MM.1S (cell line): Measurements from ENCODE around the gene HS2ST1.

Experiments used
- DNase-seq: peaks from one replicate; pipeline ENCODE4 v3.0.0-alpha.2; 2015
- H2AFZ ChIP-seq: fragments of 300-600 bp; sonication (generic); 2 replicates; pipeline ENCODE4 v1.6.0; 2016; ENCODE audit warnings: antibody characterized with exemption, low read length
- H3F3A ChIP-seq: fragments of 300-600 bp; sonication (generic); 2 replicates; pipeline ENCODE4 v1.6.1; 2016; ENCODE audit warnings: mild to moderate bottlenecking, antibody characterized with exemption, low read length, moderate library complexity, mixed read lengths; ENCODE audit not compliant: insufficient read depth
- H3K27ac ChIP-seq: fragments of 300-600 bp; sonication (generic); 2 replicates; pipeline ENCODE4 v1.5.1; 2016; ENCODE audit warnings: mild to moderate bottlenecking, low read length
- H3K27me3 ChIP-seq: fragments of 300-600 bp; sonication (generic); replicated peaks from 2 replicates; pipeline ENCODE4 v1.6.0; 2016; ENCODE audit warnings: low read length; ENCODE audit not compliant: insufficient read depth
- H3K36me3 ChIP-seq: fragments of 300-600 bp; sonication (generic); replicated peaks from 2 replicates; pipeline ENCODE4 v1.6.1; 2016; ENCODE audit warnings: mild to moderate bottlenecking, low read length, mixed read lengths; ENCODE audit not compliant: insufficient read depth
- H3K4me1 ChIP-seq: fragments of 300-600 bp; sonication (generic); 2 replicates; pipeline ENCODE4 v1.6.1; 2016; ENCODE audit warnings: low read length, mixed read lengths
- H3K4me2 ChIP-seq: fragments of 300-600 bp; sonication (generic); 2 replicates; pipeline ENCODE4 v1.6.0; 2016; ENCODE audit warnings: low read depth, low read length
- H3K4me3 ChIP-seq: fragments of 300-600 bp; sonication (generic); 2 replicates; pipeline ENCODE4 v1.5.1; 2016; ENCODE audit warnings: low read length, mixed read lengths
- H3K79me2 ChIP-seq: fragments of 300-600 bp; sonication (generic); 2 replicates; pipeline ENCODE4 v1.6.1; 2016; ENCODE audit warnings: mixed run types, low read length, mixed read lengths
- H3K9ac ChIP-seq: fragments of 300-600 bp; sonication (generic); 2 replicates; pipeline ENCODE4 v1.6.1; 2016; ENCODE audit warnings: low read length, mixed read lengths
- H3K9me2 ChIP-seq: fragments of 300-600 bp; sonication (generic); replicated peaks from 2 replicates; pipeline ENCODE4 v1.6.1; 2016; ENCODE audit warnings: mild to moderate bottlenecking, low read length, mixed read lengths; ENCODE audit not compliant: insufficient read depth
- H3K9me3 ChIP-seq: fragments of 300-600 bp; sonication (generic); replicated peaks from 2 replicates; pipeline ENCODE4 v1.6.1; 2016; ENCODE audit warnings: mild to moderate bottlenecking, low read length, mixed read lengths; ENCODE audit not compliant: insufficient read depth
- H4K20me1 ChIP-seq: fragments of 300-600 bp; sonication (generic); 2 replicates; pipeline ENCODE4 v1.6.1; 2016; ENCODE audit warnings: mild to moderate bottlenecking, low read length, moderate library complexity, mixed read lengths; ENCODE audit not compliant: insufficient read depth
- CTCF ChIP-seq: fragments of 300-600 bp; sonication (generic); IDR thresholded peaks from 2 replicates; pipeline ENCODE4 v1.5.1; 2016; ENCODE audit warnings: antibody characterized with exemption, low read length, mixed read lengths
- EZH2 ChIP-seq: fragments of 300-600 bp; sonication (generic); optimal IDR thresholded peaks from 2 replicates; pipeline ENCODE3; 2017; ENCODE audit warnings: low read depth, mild to moderate bottlenecking, antibody characterized with exemption, low read length, mixed read lengths
- EZH2phosphoT487 ChIP-seq: fragments of 300-600 bp; sonication (generic); IDR thresholded peaks from 2 replicates; pipeline ENCODE4 v1.6.1; 2018; ENCODE audit warnings: antibody characterized with exemption, low read length

The HS2ST1 gene

GRCh38 chr1:87056974-87057373 is 142.5 kb downstream of the HS2ST1 start:
- Histone ChIP-seq H3K36me3 (no peaks in the 10 kb centered on the region), H3K9ac (peak overlapping the region; percentile 20; the same call in 1 of the 2 replicates), H3K4me1 (peaks cover 40% of the 10 kb centered on the region), H3K9me3 (no peaks in the 10 kb centered on the region), H3K79me2 (peaks cover 10% of the 10 kb centered on the region), H3K27ac (peak overlapping the region; percentile 91; the same call in 1 of the 2 replicates), H3K27me3 (no peaks in the 10 kb centered on the region), H3K4me2 (peak overlapping the region; percentile 33), H3K9me2 (no peaks in the 10 kb centered on the region), H4K20me1 (no peaks in the 10 kb centered on the region), H3K4me3 (peak overlapping the region; percentile 22; the same call in 1 of the 2 replicates), H2AFZ (0 out of 2 replicates have a peak overlapping the region, but pooled peaks have one; percentile 9), H3F3A (peaks cover 24% of the 10 kb centered on the region)
- no peak for DNase-seq
- TF ChIP-seq EZH2 (no peak), CTCF (no peak), EZH2phosphoT487 (no peak)

GRCh38 chr1:87058343-87058649 is 143.9 kb downstream of the HS2ST1 start:
- Histone ChIP-seq H3K4me2 (peak overlapping the region; percentile 87), H3K9me3 (no peaks in the 10 kb centered on the region), H2AFZ (peak overlapping the region; percentile 33), H3K27ac (peak overlapping the region; percentile 91), H3K9me2 (no peaks in the 10 kb centered on the region), H3K27me3 (no peaks in the 10 kb centered on the region), H3K9ac (peak overlapping the region; percentile 58; the same call in 1 of the 2 replicates), H3F3A (peaks cover 24% of the 10 kb centered on the region), H3K4me3 (peak overlapping the region; percentile 49), H4K20me1 (no peaks in the 10 kb centered on the region), H3K36me3 (no peaks in the 10 kb centered on the region), H3K79me2 (peaks cover 10% of the 10 kb centered on the region), H3K4me1 (peaks cover 49% of the 10 kb centered on the region)
- no peak for TF ChIP-seq EZH2
- TF ChIP-seq CTCF = no peak
- TF ChIP-seq EZH2phosphoT487 = no peak
- no peak for DNase-seq

GRCh38 chr1:87061742-87062156 is 147.3 kb downstream of the HS2ST1 start:
- Histone ChIP-seq H3K9me3 (no peaks in the 10 kb centered on the region), H2AFZ (no peak overlapping the region), H3K4me1 (peaks cover 47% of the 10 kb centered on the region), H3K79me2 (peaks cover 18% of the 10 kb centered on the region), H3K36me3 (no peaks in the 10 kb centered on the region), H3K27ac (peak overlapping the region; percentile 26; the same call in 1 of the 2 replicates), H3K9me2 (no peaks in the 10 kb centered on the region), H3K9ac (no peak overlapping the region), H4K20me1 (no peaks in the 10 kb centered on the region), H3K4me2 (peak overlapping the region; percentile 57), H3K4me3 (no peak overlapping the region), H3F3A (peaks cover 23% of the 10 kb centered on the region), H3K27me3 (no peaks in the 10 kb centered on the region)
- peak; percentile 41 for DNase-seq
- TF ChIP-seq EZH2 = no peak
- no peak for TF ChIP-seq EZH2phosphoT487
- TF ChIP-seq CTCF = no peak
